DND-41 (cell line): Measurements from ENCODE around the gene TAF8.

ENCODE experiments used
- ATAC-seq: fragments of 200-7000 bp; cut with Tn5 transposase; 3 replicates; pipeline ENCODE4 v1.9.1; 2021; ENCODE audit warnings: low read depth; ENCODE audit not compliant: insufficient read depth
- DNase-seq: peaks from one replicate; pipeline ENCODE4 v3.0.0-alpha.2; 2020
- H2AFZ ChIP-seq: 2 replicates; pipeline ENCODE4 v1.6.0; 2012; ENCODE audit warnings: low read depth, low read length
- H3K27ac ChIP-seq: 2 replicates; pipeline ENCODE4 v1.5.1; 2012; ENCODE audit warnings: low read length, inconsistent platforms
- H3K27me3 ChIP-seq: fragments of 200-600 bp; sonication (generic); 2 replicates; pipeline ENCODE4 v1.6.0; 2012; ENCODE audit warnings: low read length, mild to moderate bottlenecking, inconsistent platforms; ENCODE audit not compliant: insufficient read depth, poor library complexity
- H3K36me3 ChIP-seq: 2 replicates; pipeline ENCODE4 v1.5.1; 2012; ENCODE audit warnings: low read length, inconsistent platforms; ENCODE audit not compliant: insufficient read depth
- H3K4me1 ChIP-seq: 2 replicates; pipeline ENCODE4 v1.5.1; 2012; ENCODE audit warnings: mild to moderate bottlenecking, low read length; ENCODE audit not compliant: insufficient read depth
- H3K4me2 ChIP-seq: 2 replicates; pipeline ENCODE4 v1.6.0; 2012; ENCODE audit warnings: mild to moderate bottlenecking, moderate library complexity, low read length, inconsistent platforms; ENCODE audit not compliant: insufficient read depth
- H3K4me3 ChIP-seq, 2 experiments: fragments of 200-600 bp in 1 of 2; shearing (Covaris generic) in 1 of 2; 2 replicates each; pipeline ENCODE4 v1.5.1; 2012 to 2016; ENCODE audit warnings: inconsistent platforms in 2 of 2, low read length in 2 of 2, mild to moderate bottlenecking in 2 of 2, low read depth in 1 of 2, moderate library complexity in 1 of 2
- H3K79me2 ChIP-seq: 2 replicates; pipeline ENCODE4 v1.6.0; 2012; ENCODE audit warnings: low read length, inconsistent platforms; ENCODE audit not compliant: insufficient read depth
- H3K9ac ChIP-seq: 2 replicates; pipeline ENCODE4 v1.6.0; 2012; ENCODE audit warnings: low read depth, mild to moderate bottlenecking, inconsistent platforms, low read length, moderate library complexity
- H3K9me3 ChIP-seq: 2 replicates; pipeline ENCODE4 v1.5.1; 2012; ENCODE audit warnings: low read length, moderate library complexity, mild to moderate bottlenecking, inconsistent platforms; ENCODE audit not compliant: insufficient read depth, severe bottlenecking
- H4K20me1 ChIP-seq: 2 replicates; pipeline ENCODE4 v1.6.0; 2012; ENCODE audit warnings: low read length; ENCODE audit not compliant: insufficient read depth
- CTCF ChIP-seq: IDR thresholded peaks from 2 replicates; pipeline ENCODE4 v1.5.1; 2012; ENCODE audit warnings: borderline replicate concordance, low read length, moderate library complexity, mild to moderate bottlenecking; ENCODE audit not compliant: poor library complexity, severe bottlenecking; ENCODE audit errors: extremely low read depth
- EZH2 ChIP-seq: IDR thresholded peaks from 3 replicates; pipeline ENCODE4 v1.6.1; 2012; ENCODE audit warnings: borderline replicate concordance, low read depth, mild to moderate bottlenecking, moderate library complexity, low read length, inconsistent platforms; ENCODE audit not compliant: severe bottlenecking

Gene TAF8

GRCh38 chr6:42105709-42106108 is 55.4 kb downstream of the TAF8 start:
- no peaks in the 10 kb centered on the region; the same call in 1 of the 2 replicates for H4K20me1 ChIP-seq
- no peaks in the 10 kb centered on the region for H3K9me3 ChIP-seq
- H3K27me3 ChIP-seq: no peaks in the 10 kb centered on the region
- H3K4me2 ChIP-seq: no peak overlapping the region
- DNase-seq (no peak), ATAC-seq (no peak)
- H3K79me2 ChIP-seq: no peaks in the 10 kb centered on the region
- H3K4me1 ChIP-seq: peaks cover 12% of the 10 kb centered on the region
- no peak overlapping the region for H3K4me3 ChIP-seq
- no peak overlapping the region for H2AFZ ChIP-seq
- H3K36me3 ChIP-seq: no peaks in the 10 kb centered on the region
- TF ChIP-seq CTCF: no peak
- TF ChIP-seq EZH2: no peak
- no peak overlapping the region for H3K27ac ChIP-seq
- H3K9ac ChIP-seq: no peak overlapping the region

GRCh38 chr6:42106112-42107023 is 56.0 kb downstream of the TAF8 start:
- no peaks in the 10 kb centered on the region for H3K9me3 ChIP-seq
- TF ChIP-seq EZH2 (no peak), CTCF (no peak)
- no peak overlapping the region for H3K4me2 ChIP-seq
- ATAC-seq (no peak), DNase-seq (no peak)
- H3K27me3 ChIP-seq: no peaks in the 10 kb centered on the region
- no peak overlapping the region for H2AFZ ChIP-seq
- no peak overlapping the region for H3K9ac ChIP-seq
- no peak overlapping the region for H3K27ac ChIP-seq
- peaks cover 12% of the 10 kb centered on the region for H3K4me1 ChIP-seq
- H4K20me1 ChIP-seq: no peaks in the 10 kb centered on the region; the same call in 1 of the 2 replicates
- no peak overlapping the region for H3K4me3 ChIP-seq
- no peaks in the 10 kb centered on the region for H3K36me3 ChIP-seq
- no peaks in the 10 kb centered on the region for H3K79me2 ChIP-seq

- TF ChIP-seq CTCF: no peak
- TF ChIP-seq EZH2: no peak
- Histone ChIP-seq H3K9me3 (no peaks in the 10 kb centered on the region), H4K20me1 (no peaks in the 10 kb centered on the region; the same call in 1 of the 2 replicates), H3K36me3 (no peaks in the 10 kb centered on the region), H3K27me3 (no peaks in the 10 kb centered on the region), H3K79me2 (no peaks in the 10 kb centered on the region), H2AFZ (no peak overlapping the region), H3K4me1 (peaks cover 12% of the 10 kb centered on the region), H3K4me2 (no peak overlapping the region), H3K4me3 (no peak overlapping the region), H3K27ac (no peak overlapping the region), H3K9ac (no peak overlapping the region)
- no peak for DNase-seq
- no peak for ATAC-seq
These were observed 57.7 kb downstream of the TAF8 start for GRCh38 chr6:42108071-42108470.
